GM18498 (cell line): ENCODE results near the gene RNASE11.
"Not testable (repeated sequence)": the region's sequence is repeated elsewhere in the genome, so short reads cannot be mapped to it uniquely, and the experiment has no call there.

Experiments used
- ATAC-seq: cut with Tn5 transposase; IDR thresholded peaks from one replicate; pipeline ENCODE4 v1.9.1; 2021; ENCODE audit warnings: mild to moderate bottlenecking, moderate library complexity; ENCODE audit not compliant: unreplicated experiment

The RNASE11 gene

GRCh38 chr14:20587489-20588154 lies at the start of gene RNASE11:
TSS of gene RNASE11 (minus strand) at chr14:20588001.
- no peak for ATAC-seq

- ATAC-seq, result peak; percentile 51
Measured at GRCh38 chr14:20632831-20633691, 45.3 kb upstream of the RNASE11 start.

- ATAC-seq, result peak; percentile 30
Measured at GRCh38 chr14:20632448-20632830, 44.6 kb upstream of the RNASE11 start.

GRCh38 chr14:20631880-20632389 lies 44.1 kb upstream of the RNASE11 start:
- peak; percentile 4 for ATAC-seq

GRCh38 chr14:20631023-20631879 lies 43.5 kb upstream of the RNASE11 start:
- ATAC-seq, result no peak

- ATAC-seq, result no peak
Measured at GRCh38 chr14:20630340-20631022, 42.7 kb upstream of the RNASE11 start.

- ATAC-seq, result no peak
Measured at GRCh38 chr14:20628063-20628854, 40.5 kb upstream of the RNASE11 start.

- no peak for ATAC-seq
Measured at GRCh38 chr14:20627346-20628027, 39.7 kb upstream of the RNASE11 start.

GRCh38 chr14:20626274-20626673 lies 38.5 kb upstream of the RNASE11 start:
- ATAC-seq, result no peak

GRCh38 chr14:20624495-20625070 lies 36.8 kb upstream of the RNASE11 start:
- ATAC-seq, result no peak

- no peak for ATAC-seq
Measured at GRCh38 chr14:20623798-20624197, 36.0 kb upstream of the RNASE11 start.

- no peak for ATAC-seq
Measured at GRCh38 chr14:20622816-20623291, 35.1 kb upstream of the RNASE11 start.

GRCh38 chr14:20620798-20621478 lies 33.1 kb upstream of the RNASE11 start:
- ATAC-seq, result no peak

- ATAC-seq, result not testable (repeated sequence)
Measured at GRCh38 chr14:20619688-20620087, 31.9 kb upstream of the RNASE11 start.

GRCh38 chr14:20618271-20618749 lies 30.5 kb upstream of the RNASE11 start:
- ATAC-seq, result no peak

- ATAC-seq, result no peak
Measured at GRCh38 chr14:20617138-20618003, 29.6 kb upstream of the RNASE11 start.

- no peak for ATAC-seq
Measured at GRCh38 chr14:20615996-20616395, 28.2 kb upstream of the RNASE11 start.
